Heart right ventricle (tissue), 16 donors: ENCODE data around the gene GNG12. TPM values are rescaled to one million over a fixed set of nuclear protein-coding genes. Genes with fewer than 3 reads are reported as not detected.

Experiments used
- ATAC-seq, 8 donors: fragments of 200-7000 bp; cut with Tn5 transposase; one replicate each; pipeline ENCODE4 v1.9.1; 2020; ENCODE audit warnings: mild to moderate bottlenecking in 8 of 8, moderate library complexity in 8 of 8, moderate number of reproducible peaks in 1 of 8
- DNase-seq, 2 donors: peaks; one replicate each; pipeline ENCODE4 v3.0.0-alpha.2; 2020
- H3K27ac ChIP-seq, 10 donors: fragments of 200-600 bp; sonication (generic) in 2 of 10; one replicate each; pipeline versions ENCODE4 v1.5.0 to v1.8.0; 2020 to 2022; ENCODE audit warnings: mild to moderate bottlenecking in 3 of 10
- H3K27me3 ChIP-seq, 7 donors: fragments of 200-600 bp; one replicate each; pipeline ENCODE4 v1.8.0; 2021 to 2022; ENCODE audit warnings: mild to moderate bottlenecking in 2 of 7
- H3K36me3 ChIP-seq, 9 donors: fragments of 200-600 bp; sonication (generic) in 1 of 9; one replicate each; pipeline versions ENCODE4 v1.5.0 to v1.8.0; 2020 to 2022; ENCODE audit warnings: mild to moderate bottlenecking in 2 of 9
- H3K4me1 ChIP-seq, 9 donors: fragments of 200-600 bp; sonication (generic) in 1 of 9; one replicate each; pipeline versions ENCODE4 v1.5.0 to v1.8.0; 2020 to 2022; ENCODE audit warnings: mild to moderate bottlenecking in 4 of 9
- H3K4me3 ChIP-seq, 10 donors: fragments of 200-600 bp; sonication (generic) in 2 of 10; one replicate each; pipeline versions ENCODE4 v1.5.0 to v1.8.0; 2020 to 2022; ENCODE audit warnings: mild to moderate bottlenecking in 7 of 10, moderate library complexity in 2 of 10
- H3K9me3 ChIP-seq, 11 donors: fragments of 200-600 bp in 10 of 11; sonication (generic) in 2 of 11; one replicate each; pipeline versions ENCODE4 v1.5.0 to v1.8.0; 2013 to 2022; ENCODE audit warnings: mild to moderate bottlenecking in 2 of 11, control low read depth in 1 of 11, moderate library complexity in 1 of 11
- WGBS, 2 donors: extraction: QIAGEN DNeasy Blood & Tissue Kit; methylation state at CpG; one replicate each; pipeline ENCODE4 v1.1.7; 2013; ENCODE audit warnings: inconsistent platforms in 1 of 2; 5-methylcytosine and 5-hydroxymethylcytosine counted together
- intact Hi-C, 10 donors: fragments of 100-400 bp; cut with DNase I; formaldehyde crosslinking; loops; one replicate each; pipeline versions ENCODE4 v1.11.1 to v1.14.2; 2022
- polyA plus RNA-seq, 2 donors: library from polyadenylated mRNA; stranded (reverse); fragments of 200-250 nt; gene quantifications; one replicate each; pipeline ENCODE4 v1.2.3, GENCODE V29; 2013
- total RNA-seq, 10 donors: library from RNA; stranded (reverse); fragmentation: NEBNext Ultra II Directional in 3 of 10; extraction: Animal tissue kit (Norgen Biotek cat#: 25700) in 3 of 10; gene quantifications; one replicate each; pipeline versions ENCODE4 v1.2.1 to v1.2.4, GENCODE V29; 2021 to 2023
- TF ChIP-seq, protein P1 (sequence below), 9 donors: fragments of 200-600 bp; sonication (generic) in 2 of 9; IDR thresholded peaks; one replicate each; pipeline versions ENCODE4 v1.5.0 to v1.8.0; 2021 to 2022; ENCODE audit warnings: antibody characterized with exemption in 9 of 9, mild to moderate bottlenecking in 5 of 9, moderate library complexity in 1 of 9
- donor health status: Arrhythmogenic right ventricular cardiomyopathy.
- donor health status: ischemic (EF 13 %, LVEDD 7.1; RV severe dilation, severe dysfunction).
- donor health status: healthy with polysubstance abuse.
- donor health status: DM: no; HTN: yes; CAD: no.
- donor health status: DM: no; HTN: no; CAD: no.
- donor health status: ischemic (EF 25% LVEDD 6.9; RV normal size, moderate dysfunction).
- donor health status: ischemic (EF 25% LVEDD 5.7; RV mildly dilated, moderate dysfunction).
- donor health status: healthy.
- donor health status: DM: yes; HTN: yes; CAD: no.
- donor health status: Ischemic cardiomyopathy.
- donor health status: ischemic (EF 35%, LVEDD 5.7; RV mildly dilated, moderate dysfunction).
- donor health status: nonischemic (EF 11% LVEDD 7.7; RV severe dilation, severe dysfunction).
- donor health status: DM: yes; HTN: yes; CAD: no.
- donor health status: PGD.
- donor health status: ischemic (EF 29% LVEDD 5.4; RV normal size, mild dysfunction).
- donor health status: nonischemic (EF 23%, LVEDD 6.1; RV moderate dilation, normal function).

The GNG12 gene
- total and polyA plus RNA-seq, 12 donors: 8.5 to 49.4 (median 34.5) TPM

DNA sequence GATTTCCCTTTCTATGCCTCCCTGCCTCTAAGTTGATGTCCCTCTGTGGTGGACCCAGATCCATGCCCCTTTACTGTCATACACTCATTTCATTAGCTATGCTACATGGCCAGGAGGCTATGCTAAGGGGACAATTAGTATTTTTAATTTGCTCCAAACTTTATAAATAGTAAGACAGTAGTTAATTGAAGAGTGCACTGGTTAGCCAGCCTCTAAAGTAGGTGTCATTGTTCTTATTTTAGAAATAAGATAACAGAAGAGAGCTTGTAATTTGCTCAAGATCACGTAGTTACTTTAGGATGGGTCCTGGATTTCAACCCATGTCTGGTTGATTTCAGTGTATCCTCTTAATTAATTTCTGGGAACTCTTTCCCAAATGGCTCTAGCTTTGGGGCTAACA lies 29.4 kb upstream of the GNG12 start:
- intact Hi-C loops: loop anchor here in 1 of 10 donors (10.0 kb wide), 1 partner anchor 132 kb away; no protein-coding TSS in a partner anchor
- peak overlapping the region in 1 of 10 donors; percentile 17 for H3K27ac ChIP-seq
- ATAC-seq: peak in 2 of 8 donors; percentile 56 to 64
- no peak overlapping the region for H3K4me3 ChIP-seq
- 53 to 74% methylated on average over 1 of the region's 1 CpG for WGBS, 2 donors
- no peaks in the 10 kb centered on the region for H3K36me3 ChIP-seq
- DNase-seq: no peak
- peaks cover 0 to 12% (median 0%) of the 10 kb centered on the region in 9 donors for H3K4me1 ChIP-seq
- TF ChIP-seq, protein P1, sequence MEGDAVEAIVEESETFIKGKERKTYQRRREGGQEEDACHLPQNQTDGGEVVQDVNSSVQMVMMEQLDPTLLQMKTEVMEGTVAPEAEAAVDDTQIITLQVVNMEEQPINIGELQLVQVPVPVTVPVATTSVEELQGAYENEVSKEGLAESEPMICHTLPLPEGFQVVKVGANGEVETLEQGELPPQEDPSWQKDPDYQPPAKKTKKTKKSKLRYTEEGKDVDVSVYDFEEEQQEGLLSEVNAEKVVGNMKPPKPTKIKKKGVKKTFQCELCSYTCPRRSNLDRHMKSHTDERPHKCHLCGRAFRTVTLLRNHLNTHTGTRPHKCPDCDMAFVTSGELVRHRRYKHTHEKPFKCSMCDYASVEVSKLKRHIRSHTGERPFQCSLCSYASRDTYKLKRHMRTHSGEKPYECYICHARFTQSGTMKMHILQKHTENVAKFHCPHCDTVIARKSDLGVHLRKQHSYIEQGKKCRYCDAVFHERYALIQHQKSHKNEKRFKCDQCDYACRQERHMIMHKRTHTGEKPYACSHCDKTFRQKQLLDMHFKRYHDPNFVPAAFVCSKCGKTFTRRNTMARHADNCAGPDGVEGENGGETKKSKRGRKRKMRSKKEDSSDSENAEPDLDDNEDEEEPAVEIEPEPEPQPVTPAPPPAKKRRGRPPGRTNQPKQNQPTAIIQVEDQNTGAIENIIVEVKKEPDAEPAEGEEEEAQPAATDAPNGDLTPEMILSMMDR (IDR thresholded peaks at IDR 0.05): no peak
- H3K9me3 ChIP-seq: peaks cover 0 to 4% (median 0%) of the 10 kb centered on the region in 11 donors
- H3K27me3 ChIP-seq: no peaks in the 10 kb centered on the region

DNA sequence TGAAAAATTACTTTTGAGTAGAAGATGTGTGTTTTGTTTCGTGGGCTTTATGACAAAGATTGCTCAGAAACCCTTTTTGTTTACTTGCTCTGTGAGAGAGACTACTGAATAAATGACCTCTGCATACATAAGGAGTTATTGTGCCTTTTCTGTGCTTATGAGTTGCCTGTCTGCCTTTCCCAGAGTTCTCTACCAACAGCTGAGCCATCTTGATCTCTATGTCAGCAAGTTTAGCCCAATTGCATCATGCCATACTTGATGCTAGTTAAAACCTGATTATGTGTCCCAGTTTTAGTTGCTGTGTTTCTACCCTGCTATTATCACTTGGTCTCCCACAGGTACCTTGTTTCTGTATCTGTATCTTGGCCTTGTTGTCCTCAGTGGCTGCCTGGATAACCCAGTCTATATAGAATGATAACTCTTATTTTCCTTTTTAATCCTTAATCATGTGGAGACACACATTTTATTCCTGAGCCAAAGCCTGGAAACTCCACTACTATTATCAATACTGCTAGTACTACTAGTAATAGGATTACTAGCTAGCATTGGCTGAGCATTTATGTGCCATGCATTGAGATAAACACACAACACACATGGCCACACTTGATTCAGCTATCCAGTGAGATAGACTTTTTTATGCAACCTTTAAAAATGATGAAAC lies 28.7 kb upstream of the GNG12 start:
- no peaks in the 10 kb centered on the region for H3K36me3 ChIP-seq
- H3K4me3 ChIP-seq: no peak overlapping the region
- DNase-seq (no peak), ATAC-seq (no peak)
- no peaks in the 10 kb centered on the region for H3K27me3 ChIP-seq
- 84 to 87% methylated on average over 1 of the region's 1 CpG for WGBS, 2 donors
- intact Hi-C loops: loop anchor here in 1 of 10 donors (10.0 kb wide), 1 partner anchor 133 kb away; no protein-coding TSS in a partner anchor
- peaks cover 0 to 12% (median 0%) of the 10 kb centered on the region in 9 donors for H3K4me1 ChIP-seq
- H3K9me3 ChIP-seq: peaks cover 0 to 4% (median 0%) of the 10 kb centered on the region in 11 donors
- no peak overlapping the region for H3K27ac ChIP-seq
- TF ChIP-seq, protein P1 (IDR thresholded peaks at IDR 0.05): no peak

DNA sequence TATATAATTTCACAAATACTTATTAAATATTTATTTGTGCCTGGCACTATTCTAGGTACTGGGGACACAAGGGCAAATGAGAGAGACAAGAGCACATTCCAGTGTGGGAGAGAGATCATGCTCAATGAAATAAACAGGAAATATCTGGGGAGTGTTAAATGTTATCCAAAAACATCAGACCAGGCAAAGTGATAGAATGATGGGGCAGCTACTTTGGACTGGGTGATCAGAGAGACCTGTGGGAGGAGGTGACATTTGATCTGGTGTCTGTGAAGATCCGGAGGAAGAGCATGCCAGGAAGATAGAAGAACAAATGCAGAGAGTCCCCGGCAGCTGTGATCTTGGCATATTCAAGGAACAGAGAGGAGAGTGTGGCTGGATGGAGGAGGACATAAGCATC lies 27.5 kb upstream of the GNG12 start:
- peaks cover 0 to 4% (median 0%) of the 10 kb centered on the region in 11 donors for H3K9me3 ChIP-seq
- TF ChIP-seq, protein P1 (IDR thresholded peaks at IDR 0.05): no peak
- H3K27me3 ChIP-seq: no peaks in the 10 kb centered on the region
- 61 to 73% methylated on average over 2 of the region's 2 CpGs for WGBS, 2 donors
- H3K4me1 ChIP-seq: peaks cover 0 to 12% (median 0%) of the 10 kb centered on the region in 9 donors
- ATAC-seq: no peak
- H3K4me3 ChIP-seq: no peak overlapping the region
- no peaks in the 10 kb centered on the region for H3K36me3 ChIP-seq
- no peak for DNase-seq
- no peak overlapping the region for H3K27ac ChIP-seq
- intact Hi-C loops: loop anchor here in 1 of 10 donors (10.0 kb wide), 1 partner anchor 134 kb away; no protein-coding TSS in a partner anchor

DNA sequence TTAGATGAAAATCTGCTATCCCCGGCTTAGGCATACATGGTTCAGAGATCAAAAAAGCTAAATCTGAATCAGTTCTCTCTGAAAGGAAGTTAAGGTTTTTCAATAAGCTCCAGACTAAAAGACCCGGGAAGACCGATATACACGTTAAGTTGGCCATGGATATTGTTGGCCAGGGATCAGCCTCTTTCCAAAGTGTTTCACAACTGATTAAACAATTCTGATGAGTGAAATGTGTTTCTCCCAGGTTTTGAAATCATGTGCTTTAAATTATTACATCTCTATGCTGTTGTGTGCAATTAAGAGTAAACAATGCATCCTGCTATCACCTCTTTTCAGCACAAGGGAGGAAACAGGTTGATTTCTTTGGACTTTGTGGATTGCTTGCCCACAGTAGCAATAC lies 23.7 kb upstream of the GNG12 start:
- 77 to 82% methylated on average over 4 of the region's 4 CpGs for WGBS, 2 donors
- intact Hi-C loops: loop anchor here in 6 of 10 donors (10.0 kb wide), 5 partner anchors 58 to 498 kb away; no protein-coding TSS in a partner anchor
- no peak for ATAC-seq
- no peak for DNase-seq
- Histone ChIP-seq H3K27ac (no peak overlapping the region), H3K9me3 (peaks cover 0 to 4% (median 0%) of the 10 kb centered on the region in 11 donors), H3K27me3 (no peaks in the 10 kb centered on the region), H3K4me3 (no peak overlapping the region), H3K36me3 (no peaks in the 10 kb centered on the region), H3K4me1 (peaks cover 0 to 3% (median 0%) of the 10 kb centered on the region in 9 donors)
- TF ChIP-seq, protein P1 (IDR thresholded peaks at IDR 0.05): no peak
